ENCODE measurements around the gene SPECC1.

GRCh38 chr17:20073055-20073979 lies 64.2 kb downstream of the SPECC1 start:
- TF ChIP-seq GATA3 (IDR thresholded peaks at IDR 0.05; ENCODE audit: low read depth, low read length) (no peak), GATA2 (IDR thresholded peaks at IDR 0.05; ENCODE audit: low read depth, low read length) (no peak)
